GM18519 (cell line): ENCODE results near the gene MYO3B.

Source experiments
- ATAC-seq: cut with Tn5 transposase; IDR thresholded peaks from one replicate; pipeline ENCODE4 v1.9.1; 2021; ENCODE audit warnings: mild to moderate bottlenecking, moderate library complexity; ENCODE audit not compliant: unreplicated experiment, low FRiP score

Gene MYO3B

DNA sequence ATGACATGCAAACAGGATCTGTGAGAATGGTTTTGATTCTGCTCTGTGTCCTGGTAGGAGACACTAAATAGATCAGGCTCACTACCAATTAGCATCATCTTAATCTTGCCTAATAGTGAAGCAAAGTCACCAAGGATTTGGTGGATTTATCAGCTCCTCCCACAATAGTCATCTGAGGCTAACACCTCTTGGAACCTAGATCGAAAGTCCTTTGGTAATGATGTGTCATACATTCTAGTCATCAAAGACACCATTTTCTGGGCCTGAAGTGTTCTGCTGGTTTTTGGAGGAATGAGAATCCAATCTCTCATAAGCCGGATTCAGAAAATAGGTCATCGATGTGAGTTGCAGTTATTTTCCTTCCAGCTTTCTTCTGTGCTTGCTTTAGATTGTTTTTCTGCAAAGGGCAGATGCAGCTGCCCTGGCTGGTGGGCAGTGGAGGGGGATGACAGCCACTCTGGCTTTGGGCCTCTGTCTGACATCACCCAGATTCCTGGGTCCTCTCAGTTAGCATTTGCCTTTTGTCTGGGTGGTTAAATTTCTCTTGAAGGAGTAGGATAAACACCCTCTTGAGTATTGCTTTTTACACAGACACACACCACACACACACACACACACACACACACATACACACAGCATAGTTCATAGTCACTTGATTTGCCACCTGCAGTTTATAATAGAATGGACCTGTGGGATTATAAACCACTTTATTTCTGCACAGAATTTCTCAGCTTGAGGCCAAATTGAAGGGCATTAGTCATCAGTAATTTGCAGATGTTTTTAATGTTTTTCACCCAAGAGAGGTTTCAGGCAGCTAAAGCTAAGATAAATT is at the start of gene MYO3B:
TSS of gene MYO3B (plus strand) at position 198 of the 832 bp plus-strand sequence. CDS start at position 339, 141 bp downstream.
- no peak for ATAC-seq

DNA sequence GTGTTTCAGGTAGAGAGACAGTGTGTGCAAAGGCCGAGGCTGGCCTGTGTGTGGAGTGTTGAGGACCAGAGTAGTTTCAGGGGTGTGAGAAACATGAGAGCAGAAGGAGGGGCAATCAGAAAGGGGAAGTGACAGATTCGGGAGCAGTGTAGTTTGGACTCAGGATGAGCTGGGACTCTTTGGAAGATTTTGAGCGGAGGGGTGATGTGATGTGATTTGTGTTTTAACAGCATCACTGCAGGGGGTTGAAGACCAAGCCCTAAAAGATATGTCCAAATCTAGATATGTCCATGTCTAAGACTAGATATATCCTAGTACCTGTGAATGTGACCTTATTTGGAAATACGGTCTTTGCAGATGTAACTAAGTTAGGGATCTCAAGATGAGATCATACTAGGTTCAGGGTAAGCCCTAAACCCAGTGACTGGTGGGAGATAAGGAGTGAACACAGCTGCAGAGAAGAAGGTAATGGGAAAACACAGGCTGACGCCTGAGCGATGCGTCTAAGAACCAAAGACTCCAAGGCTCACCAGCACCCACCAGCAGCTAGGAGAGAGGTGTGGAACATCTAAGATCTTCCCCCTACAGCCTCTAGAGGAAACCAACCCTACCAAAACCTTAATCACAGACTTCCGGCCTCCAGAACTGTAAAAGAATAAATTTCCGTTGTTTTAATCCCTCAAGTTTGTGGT is 38.5 kb upstream of the MYO3B start:
- ATAC-seq, result no peak

DNA sequence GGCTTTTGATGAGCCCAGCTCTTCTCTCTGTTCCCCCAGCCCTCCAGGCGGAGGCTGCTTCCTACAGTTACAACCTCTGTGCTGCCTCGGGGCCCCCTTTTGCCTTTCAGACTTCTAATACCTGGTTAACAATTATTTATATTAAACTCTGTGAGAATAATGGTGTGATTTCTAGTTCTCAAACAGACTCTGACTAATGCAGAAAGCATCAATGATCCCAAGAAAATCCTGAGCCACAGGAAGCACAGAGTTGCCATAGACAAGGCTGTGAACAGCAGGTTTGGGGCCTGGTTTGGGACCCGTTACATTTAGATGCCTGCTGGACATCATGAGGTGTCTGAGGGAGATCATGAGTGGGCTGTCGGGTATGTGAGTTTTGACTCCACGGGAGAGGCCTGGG is 37.4 kb upstream of the MYO3B start:
- no peak for ATAC-seq

GRCh38 chr2:170141865-170142264 is 36.1 kb upstream of the MYO3B start:
- no peak for ATAC-seq

- no peak for ATAC-seq
Measured at GRCh38 chr2:170142502-170142901, 35.4 kb upstream of the MYO3B start.

DNA sequence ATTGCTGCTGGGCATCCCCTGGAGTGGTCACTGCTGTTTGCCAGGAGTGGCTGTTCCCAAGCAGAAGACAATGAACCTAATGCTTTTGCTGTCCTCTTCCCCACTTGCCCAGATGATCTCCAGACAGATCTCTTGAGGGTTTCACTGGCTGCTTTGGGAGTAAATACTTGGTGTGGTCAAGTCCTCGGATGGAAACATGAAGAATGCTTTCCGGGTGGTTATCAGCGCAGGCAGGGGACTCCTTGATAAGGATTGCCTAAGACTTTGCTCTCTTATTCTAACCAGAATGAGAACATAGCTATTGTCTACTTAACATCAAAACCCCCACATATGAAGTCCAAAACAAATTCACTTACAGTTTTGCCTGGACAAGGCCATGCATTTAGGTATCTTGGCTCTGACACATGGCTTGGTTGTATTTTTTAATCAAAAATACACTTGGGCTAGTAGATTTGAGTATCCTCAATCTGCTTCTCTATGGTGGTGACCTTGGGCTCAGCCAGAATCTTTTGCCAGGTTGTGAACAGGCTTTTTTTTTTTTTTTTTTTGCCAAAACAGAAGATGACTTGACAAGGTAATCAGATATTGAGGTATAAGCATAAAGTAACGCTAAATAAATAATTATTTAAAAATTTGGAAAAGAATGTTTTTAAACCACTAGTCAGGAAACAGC is 34.8 kb upstream of the MYO3B start:
- ATAC-seq, result no peak

- ATAC-seq, result no peak
Measured at GRCh38 chr2:170144761-170145160, 33.2 kb upstream of the MYO3B start.

GRCh38 chr2:170145191-170145590 is 32.8 kb upstream of the MYO3B start:
- ATAC-seq, result no peak

DNA sequence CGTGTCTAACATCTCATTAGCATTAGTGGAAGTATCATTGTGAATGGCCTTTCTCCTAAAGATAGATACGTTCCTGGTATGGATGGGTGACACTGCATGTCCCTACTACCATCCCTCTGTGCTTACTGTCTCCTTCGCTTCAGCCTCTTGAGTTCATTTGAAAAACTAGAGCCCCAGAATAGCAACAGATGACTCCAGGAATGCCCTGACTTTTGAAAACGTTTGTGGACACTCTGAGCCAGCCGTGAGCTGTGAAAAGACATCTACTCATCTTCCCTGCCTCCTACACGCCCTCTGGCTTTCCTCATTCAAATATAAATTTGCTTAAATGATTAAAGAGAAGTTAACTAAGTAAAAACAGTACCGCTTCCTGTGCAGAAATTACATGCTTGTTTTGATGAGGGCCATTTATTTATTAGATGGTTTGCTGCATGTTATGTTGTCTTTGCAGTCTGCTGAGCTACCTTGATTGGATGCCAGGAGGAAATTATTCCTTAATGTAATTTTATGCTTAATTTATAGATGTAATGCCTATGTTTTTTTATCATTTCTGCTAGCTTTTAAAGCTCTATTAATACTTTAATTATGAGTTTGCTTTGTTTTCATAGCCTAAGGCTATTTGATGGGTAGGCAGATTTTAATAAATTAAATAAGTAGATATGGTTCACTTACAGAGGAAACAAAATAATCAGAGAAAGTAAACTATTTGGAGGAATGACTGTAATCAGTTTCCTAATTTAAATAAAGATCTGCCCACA is 32.1 kb upstream of the MYO3B start:
- no peak for ATAC-seq

GRCh38 chr2:170146784-170147183 is 31.2 kb upstream of the MYO3B start:
- ATAC-seq, result no peak

DNA sequence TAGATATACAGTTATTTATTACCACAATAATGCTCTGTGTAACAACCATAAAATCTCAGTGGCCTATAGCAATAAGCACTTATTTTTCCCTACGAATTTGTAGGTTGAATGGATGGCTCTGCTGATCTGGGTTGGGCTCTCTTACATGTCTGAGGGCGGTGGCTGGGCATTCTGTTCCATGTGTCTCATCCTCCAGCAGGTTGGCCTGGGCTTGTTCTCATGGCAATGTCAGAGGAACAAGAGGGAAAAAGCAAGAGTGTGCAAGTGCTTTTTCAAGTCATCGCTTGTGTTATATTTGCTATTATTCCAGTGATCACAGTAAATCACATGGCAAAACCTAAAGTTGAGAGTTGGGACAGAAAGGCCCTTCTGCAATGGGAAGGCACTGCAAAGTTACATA is 30.4 kb upstream of the MYO3B start:
- ATAC-seq, result no peak

DNA sequence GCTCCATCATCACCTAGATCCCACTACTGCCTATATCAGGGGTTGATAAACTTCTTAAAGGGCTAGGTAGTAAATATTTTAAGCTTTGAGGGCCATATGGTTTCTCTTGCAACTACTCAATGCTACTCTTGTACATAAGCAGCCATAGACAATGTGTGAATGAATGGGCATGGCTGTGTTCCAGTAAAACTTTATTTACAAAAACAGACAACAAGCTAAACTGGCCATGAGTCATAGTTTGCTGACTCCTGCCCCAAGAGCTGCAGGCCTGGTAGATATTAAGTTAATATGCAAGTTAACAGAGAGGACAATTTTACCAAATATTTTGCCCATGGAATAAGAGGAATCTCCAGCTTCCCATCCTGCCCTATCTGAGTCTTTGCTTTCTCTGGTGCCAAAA is 29.8 kb upstream of the MYO3B start:
- no peak for ATAC-seq

GRCh38 chr2:170152421-170152820 is 25.5 kb upstream of the MYO3B start:
- no peak for ATAC-seq

DNA sequence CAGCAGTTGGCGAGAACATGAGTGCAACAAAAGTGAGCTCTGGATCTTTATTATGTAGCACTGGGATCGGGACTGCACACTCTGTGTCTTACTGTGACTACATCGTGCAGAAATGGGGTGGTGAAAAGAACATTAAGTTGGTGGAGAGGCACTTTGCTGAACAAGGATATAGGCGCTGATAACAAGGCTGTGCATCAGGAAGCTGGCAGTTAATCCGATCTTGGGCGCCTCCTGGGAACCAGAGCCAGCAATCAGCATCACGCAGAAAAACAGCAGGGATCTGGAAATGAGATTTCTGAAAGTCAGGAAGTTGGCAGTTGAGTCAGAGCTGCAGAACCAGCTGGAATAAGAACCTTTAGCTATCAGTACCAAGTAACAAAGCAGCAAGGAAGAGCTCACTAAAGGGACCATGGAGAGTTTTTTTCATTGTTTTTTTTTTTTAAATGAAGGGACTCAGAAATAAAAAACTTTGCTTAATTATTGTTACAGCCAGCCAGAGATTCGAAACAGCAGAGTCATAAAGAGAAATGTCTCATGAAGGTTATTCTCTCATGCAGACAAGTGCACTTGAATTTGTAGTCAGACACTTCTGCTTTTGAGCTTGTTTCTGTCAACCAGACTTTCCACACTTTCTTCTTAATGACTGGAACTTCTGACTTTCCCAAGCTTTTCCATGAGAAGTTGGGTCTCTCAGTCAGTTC is 22.8 kb upstream of the MYO3B start:
- peak; percentile 65 for ATAC-seq

DNA sequence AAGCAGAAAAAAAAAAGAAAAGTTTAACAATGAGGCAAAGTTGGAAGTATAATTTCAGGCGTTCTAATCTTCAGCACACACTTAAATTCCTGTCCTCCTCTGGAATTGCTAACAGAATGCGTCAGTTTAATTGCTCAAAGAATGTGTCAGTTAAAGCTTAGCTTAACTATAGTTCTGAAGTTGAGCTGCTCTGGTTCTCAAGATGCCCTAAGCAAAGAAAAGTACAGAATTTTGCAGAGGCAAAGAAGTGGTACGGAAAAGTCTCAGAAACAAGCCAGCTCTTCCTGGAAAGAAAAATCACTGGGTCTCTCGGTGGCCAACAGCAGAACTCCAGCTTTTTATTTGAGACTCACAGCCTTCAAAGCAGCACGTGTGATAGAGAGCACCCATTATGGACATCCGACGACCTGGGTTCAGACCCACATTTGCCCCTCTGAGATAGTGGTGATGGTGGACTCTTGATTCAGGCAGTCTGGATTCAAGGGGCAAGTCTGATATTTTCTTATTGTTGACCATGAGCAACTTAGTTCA is 22.2 kb upstream of the MYO3B start:
- ATAC-seq, result no peak

GRCh38 chr2:170156592-170156991 is 21.4 kb upstream of the MYO3B start:
- ATAC-seq, result no peak

GRCh38 chr2:170157025-170157684 is 20.8 kb upstream of the MYO3B start:
- no peak for ATAC-seq

- ATAC-seq, result no peak
Measured at GRCh38 chr2:170159060-170159459, 18.9 kb upstream of the MYO3B start.

- no peak for ATAC-seq
Measured at GRCh38 chr2:170161516-170162270, 16.3 kb upstream of the MYO3B start.
